ENCODE results near the gene HSD17B7. TPM values are rescaled to one million over a fixed set of nuclear protein-coding genes. Genes with fewer than 3 reads are reported as not detected.

HSD17B7 gene
- total RNA-seq, 2 donors from 2014 or later, result 14.1 to 14.7 TPM

DNA sequence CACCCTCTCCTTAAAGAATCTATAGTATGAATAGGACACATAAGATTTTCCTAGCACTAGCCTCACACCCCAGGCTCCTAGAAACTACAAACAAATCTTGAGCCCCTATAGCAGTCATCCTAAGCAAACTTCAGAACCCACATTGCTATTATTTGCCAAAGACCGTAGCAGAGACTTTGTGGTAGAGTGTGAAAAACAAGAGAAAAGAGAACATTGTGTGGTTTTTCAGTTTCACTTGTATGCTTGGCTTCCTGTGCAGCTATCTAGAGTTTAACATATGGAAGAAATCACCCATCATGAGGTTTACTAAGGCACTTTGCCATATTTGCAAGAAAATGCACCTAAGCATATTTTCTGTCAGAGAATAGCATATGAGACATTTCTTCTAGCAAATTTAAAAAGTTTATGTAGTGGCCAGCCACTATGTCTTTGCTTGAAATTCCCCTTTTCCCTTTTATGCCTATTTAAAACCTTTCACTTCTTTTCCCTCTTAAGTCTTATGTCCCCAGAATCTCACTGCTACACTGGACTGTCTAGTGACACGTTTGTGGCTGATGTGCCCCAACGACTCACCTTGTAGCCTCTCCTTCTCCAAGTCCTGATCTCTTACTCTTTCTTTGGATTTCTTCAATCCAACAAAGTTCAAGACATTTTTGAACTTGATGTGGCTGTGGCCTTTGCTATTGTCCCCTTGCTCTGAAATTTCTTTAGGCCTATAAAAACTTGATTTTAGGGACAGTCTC is 44.8 kb downstream of the HSD17B7 start:
- Histone ChIP-seq H3K27ac (no peak overlapping the region), H3K36me3 (no peaks in the 10 kb centered on the region), H3K9me3 (no peaks in the 10 kb centered on the region), H3K4me1 (replicated peaks) (no peaks in the 10 kb centered on the region), H3K4me3 (no peak overlapping the region), H3K27me3 (replicated peaks; ENCODE audit: insufficient read depth) (no peaks in the 10 kb centered on the region)
- DNase-seq (ENCODE audit: low spot score), result no peak
- TF ChIP-seq POLR2A (IDR thresholded peaks at IDR 0.05) (no peak), POLR2AphosphoS5 (IDR thresholded peaks at IDR 0.05) (no peak)
- TF ChIP-seq, protein P1, sequence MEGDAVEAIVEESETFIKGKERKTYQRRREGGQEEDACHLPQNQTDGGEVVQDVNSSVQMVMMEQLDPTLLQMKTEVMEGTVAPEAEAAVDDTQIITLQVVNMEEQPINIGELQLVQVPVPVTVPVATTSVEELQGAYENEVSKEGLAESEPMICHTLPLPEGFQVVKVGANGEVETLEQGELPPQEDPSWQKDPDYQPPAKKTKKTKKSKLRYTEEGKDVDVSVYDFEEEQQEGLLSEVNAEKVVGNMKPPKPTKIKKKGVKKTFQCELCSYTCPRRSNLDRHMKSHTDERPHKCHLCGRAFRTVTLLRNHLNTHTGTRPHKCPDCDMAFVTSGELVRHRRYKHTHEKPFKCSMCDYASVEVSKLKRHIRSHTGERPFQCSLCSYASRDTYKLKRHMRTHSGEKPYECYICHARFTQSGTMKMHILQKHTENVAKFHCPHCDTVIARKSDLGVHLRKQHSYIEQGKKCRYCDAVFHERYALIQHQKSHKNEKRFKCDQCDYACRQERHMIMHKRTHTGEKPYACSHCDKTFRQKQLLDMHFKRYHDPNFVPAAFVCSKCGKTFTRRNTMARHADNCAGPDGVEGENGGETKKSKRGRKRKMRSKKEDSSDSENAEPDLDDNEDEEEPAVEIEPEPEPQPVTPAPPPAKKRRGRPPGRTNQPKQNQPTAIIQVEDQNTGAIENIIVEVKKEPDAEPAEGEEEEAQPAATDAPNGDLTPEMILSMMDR (IDR thresholded peaks at IDR 0.05), result no peak
- intact Hi-C loops (cut with DNase I), result no loop called here
- 56% methylated on average over 3 of the region's 3 CpGs for WGBS

GRCh38 chr1:162838863-162839262 is 48.4 kb downstream of the HSD17B7 start:
- DNase-seq (ENCODE audit: low spot score), result no peak
- H3K4me3 ChIP-seq, result no peak overlapping the region
- H3K27me3 ChIP-seq (replicated peaks; ENCODE audit: insufficient read depth), result no peaks in the 10 kb centered on the region
- H3K27ac ChIP-seq, result no peak overlapping the region
- no peaks in the 10 kb centered on the region for H3K36me3 ChIP-seq
- TF ChIP-seq POLR2AphosphoS5 (IDR thresholded peaks at IDR 0.05) (no peak), POLR2A (IDR thresholded peaks at IDR 0.05) (no peak)
- TF ChIP-seq, protein P1 (IDR thresholded peaks at IDR 0.05), result no peak
- H3K9me3 ChIP-seq, result no peaks in the 10 kb centered on the region
- intact Hi-C loops (cut with DNase I), result no loop called here
- 98% methylated on average over 4 of the region's 4 CpGs for WGBS
- no peaks in the 10 kb centered on the region for H3K4me1 ChIP-seq (replicated peaks)

DNA sequence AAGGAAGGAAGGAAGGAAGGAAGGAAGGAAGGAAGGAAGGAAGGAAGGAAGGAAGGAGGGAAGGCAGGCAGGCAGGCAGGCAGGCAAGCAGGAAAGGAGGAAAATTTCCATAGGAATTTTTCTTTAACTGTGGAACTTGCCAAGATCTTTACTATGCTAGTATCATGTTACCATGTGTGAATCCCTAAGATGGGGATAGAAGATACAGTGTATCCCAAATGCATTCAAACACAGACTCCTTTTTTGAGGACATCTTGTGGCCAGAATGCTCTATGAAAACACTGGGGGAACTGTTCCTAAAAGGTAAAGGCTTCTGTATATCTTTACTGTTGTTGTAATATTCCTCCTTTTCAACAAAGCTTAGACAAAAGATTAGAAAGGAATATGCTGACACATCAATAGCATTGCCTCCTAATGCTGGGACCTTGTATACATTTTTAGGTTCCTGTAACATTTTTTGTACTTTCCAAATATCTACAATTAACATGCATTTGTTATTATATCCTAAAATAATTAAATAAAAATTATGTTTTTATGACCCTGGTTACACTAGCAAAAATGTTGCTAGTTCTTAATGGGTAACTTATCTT is 49.8 kb downstream of the HSD17B7 start:
- no peak overlapping the region for H3K27ac ChIP-seq
- DNase-seq (ENCODE audit: low spot score), result no peak
- TF ChIP-seq, protein P1 (IDR thresholded peaks at IDR 0.05), result no peak
- TF ChIP-seq POLR2A (IDR thresholded peaks at IDR 0.05), result no peak
- TF ChIP-seq POLR2AphosphoS5 (IDR thresholded peaks at IDR 0.05), result no peak
- no peaks in the 10 kb centered on the region for H3K4me1 ChIP-seq (replicated peaks)
- H3K9me3 ChIP-seq, result no peaks in the 10 kb centered on the region
- no peaks in the 10 kb centered on the region for H3K36me3 ChIP-seq
- no peak overlapping the region for H3K4me3 ChIP-seq
- intact Hi-C loops (cut with DNase I), result no loop called here
- no peaks in the 10 kb centered on the region for H3K27me3 ChIP-seq (replicated peaks; ENCODE audit: insufficient read depth)

DNA sequence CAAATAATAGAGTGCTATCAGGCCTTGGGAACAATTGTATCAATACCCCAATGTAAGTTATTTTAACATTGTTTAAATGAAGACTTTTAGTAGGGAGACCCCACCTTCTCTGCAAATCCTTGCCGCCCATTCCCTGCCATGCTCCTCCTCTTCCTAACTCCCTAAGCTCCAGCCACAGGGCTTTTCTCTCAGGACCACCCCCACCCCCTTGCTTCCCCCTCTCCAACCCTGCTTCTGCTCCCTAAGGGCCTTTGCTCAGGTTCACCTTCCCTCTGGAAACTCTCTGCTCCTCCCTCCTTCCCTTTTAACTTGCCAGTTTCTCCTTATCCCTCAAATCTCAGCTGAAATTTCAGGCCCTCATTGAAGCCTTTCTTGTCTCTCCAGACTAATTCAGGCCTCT is 53.7 kb downstream of the HSD17B7 start:
- intact Hi-C loops (cut with DNase I), result no loop called here
- TF ChIP-seq, protein P1 (IDR thresholded peaks at IDR 0.05), result no peak
- no peak for TF ChIP-seq POLR2A (IDR thresholded peaks at IDR 0.05)
- no peak for TF ChIP-seq POLR2AphosphoS5 (IDR thresholded peaks at IDR 0.05)
- WGBS, result 92% methylated on average over 1 of the region's 1 CpG

More for the DNA sequence above, 53.7 kb downstream of the HSD17B7 start:
- DNase-seq (ENCODE audit: low spot score), result no peak
- Histone ChIP-seq H3K27me3 (replicated peaks; ENCODE audit: insufficient read depth) (no peaks in the 10 kb centered on the region), H3K36me3 (no peaks in the 10 kb centered on the region), H3K4me3 (no peak overlapping the region), H3K9me3 (no peaks in the 10 kb centered on the region), H3K27ac (no peak overlapping the region), H3K4me1 (replicated peaks) (no peaks in the 10 kb centered on the region)
